Transverse colon (tissue), 4 donors: ENCODE data around the gene ZC3H18.

Experiments used
- EP300 ChIP-seq: sonication (generic); formaldehyde crosslinking; IDR thresholded peaks from one replicate; pipeline ENCODE4 v1.6.1; 2017; ENCODE audit warnings: antibody characterized with exemption, low read depth
- POLR2A ChIP-seq: fragments of 450-650 bp; IDR thresholded peaks from one replicate; pipeline ENCODE4 v1.6.1; 2016; ENCODE audit warnings: antibody characterized with exemption, mild to moderate bottlenecking, moderate library complexity
- POLR2AphosphoS5 ChIP-seq, 3 donors: sonication (generic); formaldehyde crosslinking; IDR thresholded peaks; one replicate each; pipeline ENCODE4 v1.6.1; 2016; ENCODE audit warnings: antibody characterized with exemption in 3 of 3
- TF ChIP-seq, protein P1 (sequence below), 5 experiments: fragments of 200-600 bp in 3 of 5; fragments of 450-650 bp in 2 of 5; sonication (generic) in 3 of 5; IDR thresholded peaks; 1 replicate in 2 of 5; 2 replicates in 3 of 5; pipeline ENCODE4 v1.5.1; 2016 to 2017; ENCODE audit warnings: antibody characterized with exemption in 5 of 5, inconsistent platforms in 3 of 5, mild to moderate bottlenecking in 2 of 5, moderate library complexity in 1 of 5

DNA sequence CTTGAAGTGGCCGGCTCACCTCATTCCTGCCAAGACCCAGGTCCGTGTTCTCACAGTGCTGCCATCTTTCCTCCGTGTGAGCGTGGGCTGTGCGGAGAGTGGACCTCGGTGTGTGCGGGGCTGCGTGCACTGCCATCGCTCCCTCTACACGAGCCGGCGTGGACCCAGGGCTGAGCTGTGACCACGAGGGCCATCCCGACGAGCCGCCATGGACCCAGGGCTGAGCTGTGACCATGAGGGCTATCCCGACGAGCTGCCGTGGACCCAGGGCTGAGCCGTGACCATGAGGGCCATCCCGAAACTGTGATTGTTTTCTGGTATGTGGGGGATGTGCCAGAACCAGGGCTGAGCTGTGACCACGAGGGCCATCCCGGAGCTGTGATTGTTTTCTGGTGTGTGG lies 101.6 kb downstream of the ZC3H18 start:
- TF ChIP-seq, protein P1, sequence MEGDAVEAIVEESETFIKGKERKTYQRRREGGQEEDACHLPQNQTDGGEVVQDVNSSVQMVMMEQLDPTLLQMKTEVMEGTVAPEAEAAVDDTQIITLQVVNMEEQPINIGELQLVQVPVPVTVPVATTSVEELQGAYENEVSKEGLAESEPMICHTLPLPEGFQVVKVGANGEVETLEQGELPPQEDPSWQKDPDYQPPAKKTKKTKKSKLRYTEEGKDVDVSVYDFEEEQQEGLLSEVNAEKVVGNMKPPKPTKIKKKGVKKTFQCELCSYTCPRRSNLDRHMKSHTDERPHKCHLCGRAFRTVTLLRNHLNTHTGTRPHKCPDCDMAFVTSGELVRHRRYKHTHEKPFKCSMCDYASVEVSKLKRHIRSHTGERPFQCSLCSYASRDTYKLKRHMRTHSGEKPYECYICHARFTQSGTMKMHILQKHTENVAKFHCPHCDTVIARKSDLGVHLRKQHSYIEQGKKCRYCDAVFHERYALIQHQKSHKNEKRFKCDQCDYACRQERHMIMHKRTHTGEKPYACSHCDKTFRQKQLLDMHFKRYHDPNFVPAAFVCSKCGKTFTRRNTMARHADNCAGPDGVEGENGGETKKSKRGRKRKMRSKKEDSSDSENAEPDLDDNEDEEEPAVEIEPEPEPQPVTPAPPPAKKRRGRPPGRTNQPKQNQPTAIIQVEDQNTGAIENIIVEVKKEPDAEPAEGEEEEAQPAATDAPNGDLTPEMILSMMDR (IDR thresholded peaks at IDR 0.05): no peak
- TF ChIP-seq EP300: no peak
- no peak for TF ChIP-seq POLR2A
- TF ChIP-seq POLR2AphosphoS5 (IDR thresholded peaks at IDR 0.05): no peak
